ENCODE data around the gene MOCS3. TPM values are rescaled to one million over a fixed set of nuclear protein-coding genes. Genes with fewer than 3 reads are reported as not detected.

The MOCS3 gene
- total RNA-seq, 1 experiment from 2014 or later = 6.4 TPM

- Histone ChIP-seq H3K9me2 (ENCODE audit: insufficient read depth) (no peaks in the 10 kb centered on the region), H3K27me3 (ENCODE audit: insufficient read depth, low read length) (no peaks in the 10 kb centered on the region), H3K4me2 (ENCODE audit: low read length) (peak within 1 kb of the TSS; percentile 87), H3K27ac (ENCODE audit: low read depth, low read length) (peak within 1 kb of the TSS; percentile 98), H2AFZ (ENCODE audit: low read depth, low read length, poor library complexity, severe bottlenecking) (no peak within 1 kb of the TSS), H3K4me3 (replicated peaks in 1 of 2; ENCODE audit: low read depth in 1 of 2, low read length in 2 of 2) (peak within 1 kb of the TSS; percentile 63 to 75), H3K4me1 (ENCODE audit: control insufficient read depth in 1 of 2, insufficient read depth in 2 of 2, low read length in 2 of 2) (peaks cover 4 to 27% of the 10 kb centered on the region in 2 experiments; a peak in 3 of 4 replicates), H4K20me1 (ENCODE audit: insufficient read depth) (peaks cover 27% of the 10 kb centered on the region; the same call in 1 of the 2 replicates), H3K36me3 (ENCODE audit: control insufficient read depth in 1 of 2, insufficient read depth in 2 of 2, low read length in 2 of 2) (peaks cover 40 to 45% of the 10 kb centered on the region in 2 experiments), H3K79me2 (ENCODE audit: insufficient read depth, low read length) (peaks cover 40% of the 10 kb centered on the region), H3K9ac (ENCODE audit: low read length) (peak within 1 kb of the TSS; percentile 81), H3K9me3 (ENCODE audit: control insufficient read depth in 1 of 2, insufficient read depth in 1 of 2, low read depth in 1 of 2, low read length in 2 of 2) (no peaks in the 10 kb centered on the region)
- intact Hi-C loops (cut with micrococcal nuclease) = no loop called here
- ATAC-seq (peak; percentile 73), DNase-seq (ENCODE audit: low read depth, low spot score) (peak; percentile 88)
- no TSS peak for BruUV-seq (replicated peaks)
- ChIA-PET RAD21 (ENCODE audit: low non-redundant PET in 1 of 2, low total read pairs in 2 of 2, uncharacterized antibody in 2 of 2, unreplicated experiment in 2 of 2) (interaction anchor here in 1 of 2 experiments (0.8 kb wide), 1 partner anchor 113 kb away, joined by 3 read pairs; no protein-coding TSS in a partner anchor), POLR2A (interaction anchor here (0.7 to 2.4 kb wide), 10 partner anchors 9 to 373 kb away, joined by 3 to 9 read pairs (median 4); partner anchors contain the start of genes BCAS4, DPM1 and MOCS3), CTCF (interaction anchor here (0.6 to 3.9 kb wide), 4 partner anchors 51 to 664 kb away, joined by 5 to 39 read pairs (median 6); partner anchors contain the start of gene BCAS4)
- TF ChIP-seq CBX3 (IDR thresholded peaks at IDR 0.05; ENCODE audit: low read depth) (peak; percentile 99), POLR2A (IDR thresholded peaks at IDR 0.05; ENCODE audit: borderline replicate concordance, extremely low read depth, insufficient read depth, insufficient read length) (peak; percentile 65), YY1 (IDR thresholded peaks at IDR 0.05; ENCODE audit: extremely low read depth, insufficient replicate concordance, low read depth, low read length) (peak; percentile 88), CTCF (IDR thresholded peaks at IDR 0.05 in 2 of 3, conservative IDR thresholded peaks at IDR 0.05 in 1 of 3; ENCODE audit: borderline replicate concordance in 1 of 3, insufficient read depth in 1 of 3, low read depth in 2 of 3, low read length in 2 of 3) (peak; percentile 49 to 62 (median 60); a peak in 5 of 6 replicates), JUND (IDR thresholded peaks at IDR 0.05) (peak; percentile 53; the same call in 1 of the 2 replicates), SP1 (IDR thresholded peaks at IDR 0.05; ENCODE audit: low read depth) (peak; percentile 71), EGR1 (IDR thresholded peaks at IDR 0.05; ENCODE audit: low read depth) (peak; percentile 85), EZH2phosphoT487 (IDR thresholded peaks at IDR 0.05; ENCODE audit: borderline replicate concordance) (no peak), ZFX (IDR thresholded peaks at IDR 0.05) (peak; percentile 65; the same call in 1 of the 2 replicates), RAD21 (IDR thresholded peaks at IDR 0.05; ENCODE audit: low read depth) (peak; percentile 42), POLR2AphosphoS5 (IDR thresholded peaks at IDR 0.05; ENCODE audit: low read depth, low read length) (peak; percentile 89), CEBPB (IDR thresholded peaks at IDR 0.05; ENCODE audit: low read depth) (peak; percentile 33; the same call in 1 of the 2 replicates), EZH2 (IDR thresholded peaks at IDR 0.05) (no peak), ZNF274 (IDR thresholded peaks at IDR 0.05; ENCODE audit: low read depth, low read length) (no peak), TCF7L2 (IDR thresholded peaks at IDR 0.05; ENCODE audit: borderline replicate concordance, extremely low read depth, insufficient read depth, insufficient read length) (peak; percentile 57), ELF1 (IDR thresholded peaks at IDR 0.05; ENCODE audit: borderline replicate concordance, low read depth) (no peak)
- TF ChIP-seq, protein P1, sequence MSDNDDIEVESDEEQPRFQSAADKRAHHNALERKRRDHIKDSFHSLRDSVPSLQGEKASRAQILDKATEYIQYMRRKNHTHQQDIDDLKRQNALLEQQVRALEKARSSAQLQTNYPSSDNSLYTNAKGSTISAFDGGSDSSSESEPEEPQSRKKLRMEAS (IDR thresholded peaks at IDR 0.05) = peak; percentile 99
- TF ChIP-seq, protein P2, sequence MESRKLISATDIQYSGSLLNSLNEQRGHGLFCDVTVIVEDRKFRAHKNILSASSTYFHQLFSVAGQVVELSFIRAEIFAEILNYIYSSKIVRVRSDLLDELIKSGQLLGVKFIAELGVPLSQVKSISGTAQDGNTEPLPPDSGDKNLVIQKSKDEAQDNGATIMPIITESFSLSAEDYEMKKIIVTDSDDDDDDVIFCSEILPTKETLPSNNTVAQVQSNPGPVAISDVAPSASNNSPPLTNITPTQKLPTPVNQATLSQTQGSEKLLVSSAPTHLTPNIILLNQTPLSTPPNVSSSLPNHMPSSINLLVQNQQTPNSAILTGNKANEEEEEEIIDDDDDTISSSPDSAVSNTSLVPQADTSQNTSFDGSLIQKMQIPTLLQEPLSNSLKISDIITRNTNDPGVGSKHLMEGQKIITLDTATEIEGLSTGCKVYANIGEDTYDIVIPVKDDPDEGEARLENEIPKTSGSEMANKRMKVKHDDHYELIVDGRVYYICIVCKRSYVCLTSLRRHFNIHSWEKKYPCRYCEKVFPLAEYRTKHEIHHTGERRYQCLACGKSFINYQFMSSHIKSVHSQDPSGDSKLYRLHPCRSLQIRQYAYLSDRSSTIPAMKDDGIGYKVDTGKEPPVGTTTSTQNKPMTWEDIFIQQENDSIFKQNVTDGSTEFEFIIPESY (IDR thresholded peaks at IDR 0.05; ENCODE audit: extremely low read depth, insufficient replicate concordance, low read length) = peak; percentile 93
These were observed 27.2 kb upstream of the MOCS3 start, which contains the start of gene ADNP for GRCh38 chr20:50931306-50932015. ADNP (minus strand) TSS chr20:50931437; CDS start chr20:50903996, 27,441 bp downstream.
